Retinal pigment epithelial cell (primary cell): ENCODE data around the gene SLC34A2.
A peak's percentile ranks its signal among the peaks of the same experiment; 100 is the strongest.

Experiments
- DNase-seq: peaks from one replicate; pipeline ENCODE4 v3.0.0-alpha.2; 2010; ENCODE audit warnings: low read depth
- H3K4me3 ChIP-seq: 2 replicates; pipeline ENCODE4 v1.5.1; 2011; ENCODE audit warnings: mild to moderate bottlenecking, low read length, control low read depth, moderate library complexity
- TF ChIP-seq, protein P1 (sequence below): conservative IDR thresholded peaks from 2 replicates; pipeline ENCODE4 v1.5.1; 2011; ENCODE audit warnings: low read depth, low read length, control low read depth, inconsistent platforms

The SLC34A2 gene

DNA sequence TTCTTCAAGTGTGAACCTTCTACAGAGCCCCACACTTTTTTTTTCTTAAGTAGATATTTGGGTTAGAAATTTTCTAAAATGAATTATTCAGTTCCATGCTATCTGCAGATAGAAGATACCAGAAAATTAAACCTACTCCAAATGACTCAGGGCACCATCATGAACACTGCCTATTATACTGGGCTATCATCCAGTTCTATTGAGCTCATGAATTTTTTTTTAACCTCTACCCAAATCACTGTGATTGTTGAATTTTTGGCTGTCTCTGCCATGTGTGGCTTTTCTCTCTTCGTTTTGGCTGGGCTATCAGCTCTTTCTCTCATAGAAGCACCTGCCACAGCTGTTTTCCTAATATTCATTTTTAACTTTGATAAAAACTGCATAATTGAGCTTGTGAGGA lies 31.0 kb upstream of the SLC34A2 start:
- TF ChIP-seq, protein P1, sequence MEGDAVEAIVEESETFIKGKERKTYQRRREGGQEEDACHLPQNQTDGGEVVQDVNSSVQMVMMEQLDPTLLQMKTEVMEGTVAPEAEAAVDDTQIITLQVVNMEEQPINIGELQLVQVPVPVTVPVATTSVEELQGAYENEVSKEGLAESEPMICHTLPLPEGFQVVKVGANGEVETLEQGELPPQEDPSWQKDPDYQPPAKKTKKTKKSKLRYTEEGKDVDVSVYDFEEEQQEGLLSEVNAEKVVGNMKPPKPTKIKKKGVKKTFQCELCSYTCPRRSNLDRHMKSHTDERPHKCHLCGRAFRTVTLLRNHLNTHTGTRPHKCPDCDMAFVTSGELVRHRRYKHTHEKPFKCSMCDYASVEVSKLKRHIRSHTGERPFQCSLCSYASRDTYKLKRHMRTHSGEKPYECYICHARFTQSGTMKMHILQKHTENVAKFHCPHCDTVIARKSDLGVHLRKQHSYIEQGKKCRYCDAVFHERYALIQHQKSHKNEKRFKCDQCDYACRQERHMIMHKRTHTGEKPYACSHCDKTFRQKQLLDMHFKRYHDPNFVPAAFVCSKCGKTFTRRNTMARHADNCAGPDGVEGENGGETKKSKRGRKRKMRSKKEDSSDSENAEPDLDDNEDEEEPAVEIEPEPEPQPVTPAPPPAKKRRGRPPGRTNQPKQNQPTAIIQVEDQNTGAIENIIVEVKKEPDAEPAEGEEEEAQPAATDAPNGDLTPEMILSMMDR, result no peak
- no peak for DNase-seq
- H3K4me3 ChIP-seq, result no peak overlapping the region

DNA sequence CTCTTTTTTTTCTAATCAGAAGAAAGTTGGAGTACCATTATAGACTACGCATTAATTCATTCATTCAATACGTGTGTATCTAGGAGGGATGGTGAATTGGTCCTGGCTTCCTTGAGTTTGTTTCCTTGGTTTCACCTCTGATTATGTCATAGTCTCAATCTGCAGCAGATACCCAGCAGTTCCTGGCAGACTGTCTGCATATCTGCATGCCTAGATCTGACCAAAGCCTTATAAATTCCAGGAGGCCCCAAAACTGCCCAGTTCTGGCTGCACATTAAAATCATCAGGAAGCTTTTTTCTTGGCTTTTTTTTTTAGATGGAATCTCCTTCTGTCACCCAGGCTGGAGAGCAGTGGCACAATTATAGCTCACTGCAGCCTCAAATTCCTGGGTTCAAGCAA lies 27.2 kb upstream of the SLC34A2 start:
- TF ChIP-seq, protein P1, result no peak
- no peak for DNase-seq
- H3K4me3 ChIP-seq, result no peak overlapping the region

DNA sequence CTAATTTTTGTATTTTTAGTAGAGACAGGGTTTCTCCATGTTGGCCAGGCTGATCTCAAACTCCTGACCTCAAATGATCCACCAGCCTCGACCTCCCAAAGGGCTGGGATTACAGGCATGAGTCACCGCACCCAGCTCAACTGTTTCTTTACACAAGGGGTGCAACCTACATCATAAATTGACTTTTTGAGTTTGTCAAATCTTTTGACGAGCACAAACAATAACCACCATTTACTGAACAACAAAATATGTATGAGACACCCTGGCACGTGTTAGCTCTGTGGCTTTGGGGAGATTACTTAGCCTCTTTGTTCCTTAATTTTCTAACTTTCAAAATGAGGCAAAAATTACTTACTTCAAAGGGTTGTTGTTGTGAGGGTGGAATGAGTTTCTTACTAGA lies 23.5 kb upstream of the SLC34A2 start:
- TF ChIP-seq, protein P1, result no peak
- H3K4me3 ChIP-seq, result no peak overlapping the region

DNA sequence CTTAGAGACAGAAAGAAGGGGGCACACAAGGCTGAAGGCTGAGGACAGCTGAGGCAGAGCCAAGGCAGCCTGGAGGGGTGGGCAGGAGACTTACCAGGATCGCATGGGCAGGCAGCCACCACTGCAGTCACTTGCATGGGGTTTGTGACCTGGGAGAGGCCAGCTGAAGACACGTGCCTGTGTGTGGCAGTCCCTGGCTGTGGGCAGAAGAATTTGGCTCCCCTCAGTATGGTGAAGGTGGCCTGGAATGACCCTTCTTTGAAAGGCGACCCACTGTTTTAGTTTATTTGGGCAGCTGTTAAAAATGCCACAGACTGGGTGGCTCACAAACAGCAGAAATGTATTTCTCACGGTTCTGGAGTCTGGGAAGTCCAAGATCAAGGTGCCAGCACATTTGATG lies 22.1 kb upstream of the SLC34A2 start:
- TF ChIP-seq, protein P1, result no peak
- no peak overlapping the region for H3K4me3 ChIP-seq
- no peak for DNase-seq

More for the DNA sequence above, 23.5 kb upstream of the SLC34A2 start:
- peak; percentile 16 for DNase-seq

DNA sequence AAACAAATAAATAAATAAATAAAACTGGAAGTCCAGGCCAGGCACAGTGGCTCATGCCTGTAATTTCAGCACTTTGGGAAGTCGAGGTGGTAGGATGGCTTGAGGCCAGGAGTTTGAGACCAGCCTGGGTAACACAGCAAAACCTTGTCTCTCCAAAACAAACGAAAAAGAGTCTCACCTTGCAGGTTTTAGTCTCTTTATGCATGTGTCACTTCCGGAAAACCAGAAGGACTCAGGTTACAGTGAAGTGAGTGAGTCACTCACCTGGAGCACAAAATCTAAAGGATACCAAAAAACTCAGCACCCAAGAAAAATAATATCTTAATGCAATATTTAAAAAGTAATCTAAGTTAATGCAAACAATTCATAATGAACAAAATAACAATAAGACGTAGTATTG lies 20.1 kb upstream of the SLC34A2 start:
- TF ChIP-seq, protein P1, result no peak
- DNase-seq, result no peak
- no peak overlapping the region for H3K4me3 ChIP-seq

DNA sequence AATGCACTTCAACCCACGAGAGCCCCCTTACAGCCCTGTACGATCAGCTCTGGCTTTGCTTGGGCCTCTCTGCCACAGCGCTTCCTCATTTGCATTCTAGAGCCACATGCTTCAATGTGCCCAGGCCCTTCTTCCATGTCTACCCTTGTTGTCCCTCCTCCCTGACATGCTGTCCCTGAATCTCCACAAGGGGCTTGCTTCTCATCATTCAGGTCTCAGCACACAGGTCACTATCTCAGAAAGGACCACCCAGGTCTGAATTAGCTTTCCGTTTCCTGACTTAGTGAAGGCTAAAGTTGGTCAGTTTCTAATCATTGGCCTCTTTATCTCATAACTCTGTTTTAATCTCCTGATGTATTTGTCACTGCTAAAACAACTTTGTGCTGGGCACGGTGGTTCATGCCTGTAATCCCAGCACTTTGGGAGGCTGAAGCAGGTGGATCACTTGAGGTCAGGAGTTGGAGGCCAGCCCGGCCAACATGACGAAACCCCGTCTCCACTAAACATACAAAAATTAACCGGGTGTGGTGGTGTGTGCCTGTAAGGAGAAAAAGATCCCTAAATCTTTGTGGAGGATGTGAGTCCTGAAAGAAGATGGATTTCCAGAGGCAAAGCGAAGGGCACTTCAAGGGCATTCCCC lies 17.9 kb upstream of the SLC34A2 start:
- DNase-seq, result no peak
- TF ChIP-seq, protein P1, result no peak

DNA sequence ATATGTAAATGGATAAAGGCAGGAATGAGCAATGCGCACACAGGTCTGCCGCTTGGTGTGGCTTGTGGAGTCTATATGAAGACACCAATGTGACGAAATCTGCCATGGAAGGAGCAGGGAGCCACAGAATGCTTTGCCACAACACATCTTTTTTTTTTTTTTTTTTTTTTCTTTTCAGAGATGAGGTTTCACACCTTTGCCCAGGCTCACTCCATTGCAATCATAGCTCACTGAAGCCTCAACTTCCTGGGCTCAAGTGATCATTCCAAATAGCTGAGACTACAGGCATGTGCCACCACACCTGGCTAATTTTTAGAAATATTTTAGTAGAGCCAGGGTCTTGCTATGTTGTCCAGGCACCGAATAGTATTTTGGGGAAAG lies 17.4 kb upstream of the SLC34A2 start:
- TF ChIP-seq, protein P1, result no peak
- H3K4me3 ChIP-seq, result no peak overlapping the region
- DNase-seq, result no peak

More for the DNA sequence above, 17.9 kb upstream of the SLC34A2 start:
- no peak overlapping the region for H3K4me3 ChIP-seq
